ENCODE data around the gene C12orf42.

- TF ChIP-seq CTCF (IDR thresholded peaks at IDR 0.05; ENCODE audit: low read depth, low read length, missing input control) (no peak), ATF3 (IDR thresholded peaks at IDR 0.05) (no peak), HNF4A (conservative IDR thresholded peaks at IDR 0.05) (no peak), GABPA (IDR thresholded peaks at IDR 0.05 in 1 of 2, conservative IDR thresholded peaks at IDR 0.05 in 1 of 2) (no peak), SP1 (IDR thresholded peaks at IDR 0.05) (no peak)
- TF ChIP-seq, protein P1, sequence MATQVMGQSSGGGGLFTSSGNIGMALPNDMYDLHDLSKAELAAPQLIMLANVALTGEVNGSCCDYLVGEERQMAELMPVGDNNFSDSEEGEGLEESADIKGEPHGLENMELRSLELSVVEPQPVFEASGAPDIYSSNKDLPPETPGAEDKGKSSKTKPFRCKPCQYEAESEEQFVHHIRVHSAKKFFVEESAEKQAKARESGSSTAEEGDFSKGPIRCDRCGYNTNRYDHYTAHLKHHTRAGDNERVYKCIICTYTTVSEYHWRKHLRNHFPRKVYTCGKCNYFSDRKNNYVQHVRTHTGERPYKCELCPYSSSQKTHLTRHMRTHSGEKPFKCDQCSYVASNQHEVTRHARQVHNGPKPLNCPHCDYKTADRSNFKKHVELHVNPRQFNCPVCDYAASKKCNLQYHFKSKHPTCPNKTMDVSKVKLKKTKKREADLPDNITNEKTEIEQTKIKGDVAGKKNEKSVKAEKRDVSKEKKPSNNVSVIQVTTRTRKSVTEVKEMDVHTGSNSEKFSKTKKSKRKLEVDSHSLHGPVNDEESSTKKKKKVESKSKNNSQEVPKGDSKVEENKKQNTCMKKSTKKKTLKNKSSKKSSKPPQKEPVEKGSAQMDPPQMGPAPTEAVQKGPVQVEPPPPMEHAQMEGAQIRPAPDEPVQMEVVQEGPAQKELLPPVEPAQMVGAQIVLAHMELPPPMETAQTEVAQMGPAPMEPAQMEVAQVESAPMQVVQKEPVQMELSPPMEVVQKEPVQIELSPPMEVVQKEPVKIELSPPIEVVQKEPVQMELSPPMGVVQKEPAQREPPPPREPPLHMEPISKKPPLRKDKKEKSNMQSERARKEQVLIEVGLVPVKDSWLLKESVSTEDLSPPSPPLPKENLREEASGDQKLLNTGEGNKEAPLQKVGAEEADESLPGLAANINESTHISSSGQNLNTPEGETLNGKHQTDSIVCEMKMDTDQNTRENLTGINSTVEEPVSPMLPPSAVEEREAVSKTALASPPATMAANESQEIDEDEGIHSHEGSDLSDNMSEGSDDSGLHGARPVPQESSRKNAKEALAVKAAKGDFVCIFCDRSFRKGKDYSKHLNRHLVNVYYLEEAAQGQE (IDR thresholded peaks at IDR 0.05): no peak
Measured at GRCh38 chr12:103382119-103382518, 113.6 kb downstream of the C12orf42 start.

Measured in liver (tissue), 3 donors.